ENCODE measurements around the gene PSMB7.

PSMB7 gene

GRCh38 chr9:124355039-124355940 is 60.0 kb downstream of the PSMB7 start:
- no peak for DNase-seq

- no peak for DNase-seq
These were observed 60.8 kb downstream of the PSMB7 start for GRCh38 chr9:124354346-124355038.

- DNase-seq = no peak
These were observed 61.4 kb downstream of the PSMB7 start for GRCh38 chr9:124353811-124354274.

- DNase-seq = no peak
These were observed 62.0 kb downstream of the PSMB7 start for GRCh38 chr9:124353166-124353768.

- DNase-seq = no peak
These were observed 62.6 kb downstream of the PSMB7 start for GRCh38 chr9:124352616-124353015.

- no peak for DNase-seq
These were observed 63.4 kb downstream of the PSMB7 start for GRCh38 chr9:124351672-124352468.

- DNase-seq = no peak
These were observed 64.6 kb downstream of the PSMB7 start for GRCh38 chr9:124350494-124351263.

- no peak for DNase-seq
These were observed 65.4 kb downstream of the PSMB7 start for GRCh38 chr9:124349675-124350493.

- DNase-seq = no peak
These were observed 66.0 kb downstream of the PSMB7 start for GRCh38 chr9:124349267-124349666.

GRCh38 chr9:124348831-124349230 is 66.4 kb downstream of the PSMB7 start:
- DNase-seq = no peak

GRCh38 chr9:124348363-124348762 is 66.9 kb downstream of the PSMB7 start:
- DNase-seq = no peak

- DNase-seq = no peak
These were observed 67.3 kb downstream of the PSMB7 start for GRCh38 chr9:124347968-124348358.

GRCh38 chr9:124347206-124347967 is 67.9 kb downstream of the PSMB7 start:
- DNase-seq = no peak

- no peak for DNase-seq
These were observed 68.7 kb downstream of the PSMB7 start for GRCh38 chr9:124346347-124347163.

GRCh38 chr9:124345751-124346281 is 69.4 kb downstream of the PSMB7 start:
- DNase-seq = no peak

- no peak for DNase-seq
These were observed 70.2 kb downstream of the PSMB7 start for GRCh38 chr9:124345063-124345462.

GRCh38 chr9:124344291-124345050 is 70.8 kb downstream of the PSMB7 start:
- no peak for DNase-seq
